ENCODE data around the gene OR6N1. TPM values are rescaled to one million over a fixed set of nuclear protein-coding genes. Genes with fewer than 3 reads are reported as not detected.

The OR6N1 gene
- not detected for total RNA-seq
- long read RNA-seq = 0 reads

DNA sequence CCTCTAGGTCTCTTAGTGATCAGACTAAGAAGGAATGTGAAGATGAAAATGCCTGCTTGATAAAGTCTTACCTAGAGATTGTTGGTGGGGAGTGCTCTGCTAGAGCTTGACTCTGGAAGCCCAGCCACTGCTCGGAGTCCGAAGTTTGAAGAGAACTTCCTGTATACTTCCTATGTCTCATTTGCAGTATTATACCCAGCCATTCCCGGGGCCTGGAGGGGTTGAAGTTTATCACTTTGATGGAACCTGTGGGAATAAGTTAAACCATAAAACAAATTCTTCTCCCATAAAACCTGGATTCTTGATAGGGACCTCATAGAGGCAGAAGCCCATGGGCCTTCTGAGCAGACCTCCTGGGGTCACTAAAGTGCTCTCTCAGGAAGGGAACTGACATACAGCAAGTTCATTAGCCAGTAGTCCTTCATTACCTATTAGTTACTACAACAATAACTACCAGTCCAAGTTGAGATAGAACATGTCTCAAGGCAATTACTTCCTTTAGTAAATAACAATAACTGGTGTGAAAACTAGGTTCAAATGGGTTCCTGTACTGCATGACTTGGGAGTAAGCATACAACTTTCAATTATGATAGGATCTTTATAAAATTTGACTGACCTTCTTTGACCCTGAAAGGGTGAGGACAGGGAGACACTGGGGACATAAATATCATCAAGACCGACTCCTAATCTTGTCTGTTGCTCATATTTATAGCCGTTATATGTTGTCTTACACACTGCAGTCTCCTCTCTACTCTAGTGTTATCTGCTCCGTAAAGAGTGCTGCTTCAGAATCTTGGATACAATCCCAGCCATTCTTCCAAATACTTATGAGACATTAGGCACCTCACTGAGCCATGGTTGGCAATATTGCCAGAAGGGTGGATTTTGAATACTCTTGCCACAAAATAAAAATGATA is at the start of gene OR6N1:
OR6N1 (minus strand) TSS at position 246 of the 917 bp plus-strand sequence. CDS start 5,513 bp downstream, outside the sequence.
- ATAC-seq (no peak), DNase-seq (ENCODE audit: missing footprints) (no peak)
- intact Hi-C loops (cut with DNase I) = no loop called here

- intact Hi-C loops (cut with DNase I) = no loop called here
- ATAC-seq (no peak), DNase-seq (ENCODE audit: missing footprints) (no peak)
Measured at GRCh38 chr1:158821723-158822122, 49.7 kb upstream of the OR6N1 start.

- DNase-seq (ENCODE audit: missing footprints) = no peak
- no peak for ATAC-seq
- intact Hi-C loops (cut with DNase I) = no loop called here
Measured at GRCh38 chr1:158819461-158820443, 47.8 kb upstream of the OR6N1 start.

DNA sequence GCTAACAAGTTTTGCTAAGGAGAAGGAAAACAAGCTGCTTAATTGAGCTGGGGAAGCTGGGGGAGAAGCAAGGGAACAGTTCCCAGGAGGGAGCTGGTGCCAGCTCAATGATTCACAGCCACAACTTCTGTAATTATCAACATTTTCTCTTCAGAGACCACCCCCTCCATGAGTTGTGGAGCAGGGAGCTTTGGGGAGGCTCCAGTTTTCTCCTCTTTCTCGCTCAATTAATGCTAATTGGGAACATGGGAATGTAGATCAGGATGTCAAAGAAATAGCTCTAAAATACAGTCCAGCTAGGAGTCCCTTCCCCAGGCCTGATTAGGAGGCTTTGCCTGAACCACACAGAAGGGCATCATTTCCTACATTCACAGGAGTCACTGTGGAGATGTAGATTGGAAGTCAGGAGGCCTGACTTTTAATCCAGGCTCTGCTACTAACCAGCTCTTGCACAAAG is 47.0 kb upstream of the OR6N1 start:
- ATAC-seq (no peak), DNase-seq (ENCODE audit: missing footprints) (no peak)
- intact Hi-C loops (cut with DNase I) = no loop called here

- intact Hi-C loops (cut with DNase I) = no loop called here
- DNase-seq (ENCODE audit: missing footprints) (no peak), ATAC-seq (no peak)
Measured at GRCh38 chr1:158818560-158818959, 46.6 kb upstream of the OR6N1 start.

- intact Hi-C loops (cut with DNase I) = no loop called here
- DNase-seq (ENCODE audit: missing footprints) (no peak), ATAC-seq (no peak)
Measured at GRCh38 chr1:158814970-158815369, 43.0 kb upstream of the OR6N1 start.

DNA sequence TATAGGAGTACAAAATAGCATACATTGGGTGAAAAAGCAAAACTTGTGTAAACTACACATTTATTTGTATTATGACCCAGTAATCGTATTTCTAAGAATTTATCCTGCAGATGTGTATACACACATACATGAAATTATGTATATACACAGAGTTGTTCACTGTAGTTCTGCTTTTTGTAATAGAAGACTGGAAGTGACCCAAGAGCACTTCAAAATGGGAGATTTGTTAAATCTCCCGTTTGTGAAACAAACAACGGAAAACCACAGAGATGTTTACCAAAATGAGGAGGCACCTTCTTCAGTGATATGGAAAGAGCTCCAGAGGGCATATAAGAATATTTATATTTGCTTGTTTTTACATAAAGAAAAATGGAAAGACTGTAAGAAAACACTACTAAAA is 41.2 kb upstream of the OR6N1 start:
- intact Hi-C loops (cut with DNase I) = no loop called here
- DNase-seq (ENCODE audit: missing footprints) = no peak
- no peak for ATAC-seq

- intact Hi-C loops (cut with DNase I) = no loop called here
- ATAC-seq (no peak), DNase-seq (ENCODE audit: missing footprints) (no peak)
Measured at GRCh38 chr1:158812336-158812735, 40.3 kb upstream of the OR6N1 start.

DNA sequence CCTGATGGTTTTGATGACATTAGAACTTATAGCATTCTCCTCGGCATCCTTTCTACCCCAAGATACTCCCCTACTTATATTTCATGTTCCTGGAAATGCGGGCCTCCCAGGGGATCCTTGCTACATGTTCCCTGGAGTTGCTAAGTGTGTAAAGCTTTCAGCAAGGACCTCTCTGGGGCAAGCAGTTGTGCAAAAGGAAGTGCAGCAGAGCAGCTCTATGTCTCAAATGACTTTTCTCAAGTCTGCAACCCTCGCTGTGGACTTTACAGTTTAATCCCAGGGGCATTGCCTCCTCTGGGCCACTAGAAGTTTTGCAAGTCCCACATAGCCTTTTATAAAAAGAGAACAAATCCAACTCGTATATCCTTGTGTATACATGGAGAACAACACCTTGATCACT is 38.3 kb upstream of the OR6N1 start:
- ATAC-seq (no peak), DNase-seq (ENCODE audit: missing footprints) (no peak)
- intact Hi-C loops (cut with DNase I) = no loop called here

DNA sequence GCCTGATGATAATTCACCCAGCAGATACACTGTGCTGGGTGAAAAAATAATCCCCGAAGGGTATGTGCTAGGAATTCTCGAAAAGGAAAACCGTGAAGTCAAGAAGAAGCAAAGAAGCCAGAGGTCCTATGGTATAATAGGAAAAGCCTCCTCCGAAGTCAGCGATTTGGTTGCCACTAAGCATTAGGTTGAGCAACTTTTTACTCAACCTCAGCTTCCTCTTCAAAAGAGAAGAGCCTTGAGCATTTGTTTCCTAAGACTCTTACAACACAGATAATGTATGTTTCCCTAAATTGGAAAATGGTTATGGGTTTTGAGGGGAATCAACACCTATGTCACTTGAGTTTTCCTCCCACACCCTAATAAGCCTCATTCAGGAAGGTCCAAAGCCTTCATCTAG is 37.9 kb upstream of the OR6N1 start:
- DNase-seq (ENCODE audit: missing footprints) (no peak), ATAC-seq (peak; percentile 54)
- intact Hi-C loops (cut with DNase I) = no loop called here

GRCh38 chr1:158809256-158809655 is 37.3 kb upstream of the OR6N1 start:
- no peak for ATAC-seq
- no peak for DNase-seq (ENCODE audit: missing footprints)
- intact Hi-C loops (cut with DNase I) = no loop called here

GRCh38 chr1:158806916-158807536 is 35.0 kb upstream of the OR6N1 start:
- intact Hi-C loops (cut with DNase I) = no loop called here
- ATAC-seq = no peak

DNA sequence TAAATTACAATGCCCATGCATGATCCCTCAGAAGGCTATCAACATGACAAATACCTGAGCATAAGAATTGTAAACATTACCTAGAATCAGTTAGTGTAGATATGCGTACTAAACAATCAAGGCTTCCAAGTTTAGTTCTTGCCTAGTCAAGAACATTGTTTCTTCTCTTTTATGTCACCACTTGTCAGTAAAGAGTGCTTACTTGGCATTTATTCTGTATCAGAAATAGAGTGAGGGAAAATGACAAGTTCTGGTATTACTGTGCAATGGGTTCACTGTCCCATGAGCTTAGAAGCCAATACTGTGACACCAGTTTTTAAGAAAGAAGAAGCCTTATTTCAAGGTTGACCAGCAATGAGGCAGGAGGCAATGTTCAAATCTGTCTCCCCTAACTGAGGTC is 31.7 kb upstream of the OR6N1 start:
- intact Hi-C loops (cut with DNase I) = no loop called here
- DNase-seq (ENCODE audit: missing footprints) = no peak
- no peak for ATAC-seq

More at GRCh38 chr1:158806916-158807536, 35.0 kb upstream of the OR6N1 start:
- DNase-seq (ENCODE audit: missing footprints) = no peak

GRCh38 chr1:158801396-158801795 is 29.4 kb upstream of the OR6N1 start:
- ATAC-seq (no peak), DNase-seq (ENCODE audit: missing footprints) (no peak)
- intact Hi-C loops (cut with DNase I) = no loop called here

- intact Hi-C loops (cut with DNase I) = no loop called here
- no peak for DNase-seq (ENCODE audit: missing footprints)
- ATAC-seq = no peak
Measured at GRCh38 chr1:158800526-158800925, 28.5 kb upstream of the OR6N1 start.

DNA sequence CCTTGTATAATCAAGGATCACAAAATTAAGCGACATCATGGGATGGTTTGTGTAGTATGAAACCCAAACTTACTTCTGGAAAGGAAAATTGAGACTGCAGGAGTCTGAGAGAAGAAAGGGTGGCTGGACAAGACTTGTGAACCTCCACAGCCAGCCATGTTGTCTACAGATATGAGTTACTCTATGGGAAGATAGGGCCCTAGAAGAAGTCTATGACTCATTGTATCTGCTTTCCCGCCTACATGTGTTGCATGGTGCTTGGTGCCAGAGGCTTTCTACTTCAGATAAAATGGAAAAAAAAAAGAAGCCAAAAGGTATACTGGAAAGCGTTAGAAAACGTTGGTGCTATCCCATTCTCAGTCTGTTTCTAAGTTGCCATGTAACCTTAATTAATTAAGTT is 27.7 kb upstream of the OR6N1 start:
- DNase-seq (ENCODE audit: missing footprints) (no peak), ATAC-seq (no peak)
- intact Hi-C loops (cut with DNase I) = no loop called here

DNA sequence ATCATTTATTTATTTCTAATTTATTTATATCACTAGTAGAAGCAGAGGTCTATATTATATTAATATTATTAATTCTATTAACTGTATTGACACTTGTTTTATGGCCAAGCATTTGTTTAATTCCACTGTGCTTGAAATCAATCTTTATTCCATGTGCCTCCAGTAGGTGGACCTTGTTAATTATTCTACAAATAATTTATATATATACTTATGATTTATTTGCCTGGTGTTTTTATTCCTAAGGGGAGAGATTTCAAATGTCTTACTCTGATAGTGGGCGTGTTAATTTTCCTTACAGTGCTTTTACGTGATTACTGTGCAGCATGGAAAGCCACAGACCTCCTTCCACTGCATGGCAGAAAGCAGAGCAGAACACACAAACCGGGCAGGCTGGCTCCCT is 26.5 kb upstream of the OR6N1 start:
- ATAC-seq (no peak), DNase-seq (ENCODE audit: missing footprints) (no peak)
- intact Hi-C loops (cut with DNase I) = no loop called here

GRCh38 chr1:158794247-158794646 is 22.3 kb upstream of the OR6N1 start:
- intact Hi-C loops (cut with DNase I) = no loop called here
- ATAC-seq = no peak
- no peak for DNase-seq (ENCODE audit: missing footprints)

- ATAC-seq (no peak), DNase-seq (ENCODE audit: missing footprints) (no peak)
- intact Hi-C loops (cut with DNase I) = no loop called here
Measured at GRCh38 chr1:158793604-158794003, 21.6 kb upstream of the OR6N1 start.
